ENCODE measurements around the gene PIKFYVE.
"Not testable (repeated sequence)": the region's sequence is repeated elsewhere in the genome, so short reads cannot be mapped to it uniquely, and the experiment has no call there.

Gene PIKFYVE

DNA sequence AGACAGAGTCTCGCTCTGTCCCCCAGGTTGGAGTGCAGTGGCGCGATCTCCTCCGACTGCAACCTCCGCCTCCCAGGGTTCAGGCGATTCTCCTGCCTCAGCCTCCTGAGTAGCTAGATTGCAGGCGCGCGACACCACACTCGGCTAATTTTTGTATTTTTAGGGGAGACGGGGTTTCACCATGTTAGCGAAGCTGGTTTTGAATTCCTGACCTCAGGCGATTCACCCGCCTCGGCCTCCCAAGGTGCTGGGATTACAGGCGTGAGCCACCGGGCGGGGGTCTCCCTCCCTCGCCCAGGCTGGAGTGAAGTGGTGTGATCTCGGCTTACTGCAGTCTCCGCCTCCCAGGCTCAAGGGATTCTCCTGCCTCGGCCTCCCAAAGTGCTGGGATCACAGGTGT, 1.5 kb downstream of the PIKFYVE start:
- Mint-ChIP-seq H3K4me1 (peaks cover 20 to 47% of the 10 kb centered on the region in 2 donors), H3K36me3 (peaks cover 7 to 15% of the 10 kb centered on the region in 2 donors), H3K27ac (peak overlapping the region; percentile 95), H3K4me3 (peak overlapping the region; percentile 83 to 89)
- H3K9me3 Mint-ChIP-seq; ATAC-seq (replicated peaks); DNase-seq; H3K27me3 Mint-ChIP-seq: not testable (repeated sequence)

DNA sequence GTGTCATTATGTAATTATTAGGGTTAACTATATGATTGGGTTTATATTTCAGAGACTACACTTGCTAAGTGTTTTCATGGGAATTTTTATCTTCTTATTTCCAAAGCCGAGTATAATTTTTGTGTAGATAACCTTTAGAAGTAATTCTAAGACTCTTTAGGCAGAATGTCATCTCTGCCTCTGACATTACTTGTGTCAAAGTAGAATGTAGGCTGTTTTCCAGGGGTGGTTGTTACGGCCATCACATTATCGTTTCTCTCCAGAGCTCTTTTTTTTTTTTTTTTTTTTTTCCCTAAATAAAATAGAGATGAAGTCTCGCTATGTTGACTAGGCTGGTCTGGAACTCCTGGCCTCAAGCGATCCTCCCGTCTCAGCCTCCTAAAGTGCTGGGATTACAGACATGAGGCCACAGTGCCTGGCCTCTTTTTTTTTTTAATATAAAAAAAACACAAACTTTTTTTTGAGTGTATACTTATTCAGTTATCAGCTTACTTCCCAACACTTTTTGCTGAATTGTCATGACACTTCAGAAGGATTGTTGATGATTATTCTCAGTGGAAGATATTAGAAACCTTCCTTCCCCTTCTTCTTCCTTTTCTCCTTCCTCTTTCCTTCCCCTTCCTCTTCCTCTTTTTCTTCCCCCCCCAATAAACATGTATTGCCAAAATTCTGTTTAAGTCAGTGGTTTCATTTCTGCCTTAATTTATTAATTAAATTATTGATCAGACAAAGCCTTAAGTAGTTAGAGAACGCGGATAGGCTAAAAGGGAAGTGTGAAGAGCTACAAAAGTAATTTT, 2.3 kb downstream of the PIKFYVE start:
- Mint-ChIP-seq H3K4me1 (peaks cover 20 to 47% of the 10 kb centered on the region in 2 donors), H3K9me3 (no peaks in the 10 kb centered on the region), H3K4me3 (peak overlapping the region in 1 of 2 donors; percentile 83), H3K27me3 (no peaks in the 10 kb centered on the region), H3K36me3 (peaks cover 7 to 15% of the 10 kb centered on the region in 2 donors), H3K27ac (no peak overlapping the region)
- DNase-seq (no peak), ATAC-seq (replicated peaks) (no peak)

DNA sequence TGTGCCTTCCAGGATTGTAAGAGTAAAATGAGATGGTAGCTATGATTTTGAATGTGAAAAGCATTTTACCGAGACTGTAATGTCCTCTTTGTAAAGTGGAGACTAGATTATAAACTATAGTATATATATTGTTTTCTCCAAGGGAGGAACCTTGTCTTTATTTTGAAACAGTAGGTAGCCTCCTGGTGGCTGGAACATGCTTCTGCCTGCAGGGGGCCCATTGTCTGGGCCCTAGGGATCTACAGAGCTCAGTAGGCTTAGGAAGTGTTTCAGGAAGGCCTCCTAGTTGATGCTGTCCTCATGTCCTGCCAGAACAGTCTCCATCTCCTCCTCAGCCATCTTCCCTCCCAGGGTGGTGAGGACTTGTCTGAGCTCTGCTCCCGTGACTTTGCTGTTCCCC, 3.0 kb downstream of the PIKFYVE start:
- peak overlapping the region in 1 of 2 donors; percentile 44 for H3K4me3 Mint-ChIP-seq

DNA sequence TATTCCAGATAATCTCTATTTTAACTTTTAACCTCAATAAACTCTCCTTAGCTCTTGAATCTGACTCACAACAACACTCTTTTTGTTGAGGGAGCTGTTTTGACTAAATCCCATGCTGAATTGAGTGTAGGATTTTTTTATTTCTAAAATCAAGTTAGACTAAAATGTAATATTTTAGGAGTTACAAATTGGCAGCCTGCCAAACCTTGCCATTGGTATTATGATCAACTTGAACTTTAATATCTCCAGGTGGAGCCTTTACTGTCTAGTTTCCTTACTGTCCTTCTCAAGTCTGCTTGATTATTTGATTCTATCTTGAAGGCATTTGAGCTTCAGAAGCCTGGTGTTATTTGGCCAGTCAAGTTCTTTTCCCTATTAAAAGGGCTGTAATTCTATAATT, 8.7 kb downstream of the PIKFYVE start:
- Mint-ChIP-seq H3K4me3 (no peak overlapping the region), H3K4me1 (peaks cover 12 to 21% of the 10 kb centered on the region in 2 donors), H3K27me3 (no peaks in the 10 kb centered on the region), H3K9me3 (peaks cover 3 to 4% of the 10 kb centered on the region in 2 donors), H3K27ac (no peak overlapping the region), H3K36me3 (peaks cover 52 to 59% of the 10 kb centered on the region in 2 donors)
- DNase-seq (no peak), ATAC-seq (replicated peaks) (no peak)

More for the DNA sequence above, 3.0 kb downstream of the PIKFYVE start:
- H3K27me3 Mint-ChIP-seq: no peaks in the 10 kb centered on the region
- H3K27ac Mint-ChIP-seq: no peak overlapping the region
- H3K9me3 Mint-ChIP-seq: no peaks in the 10 kb centered on the region
- DNase-seq: no peak
- H3K36me3 Mint-ChIP-seq: peaks cover 10 to 18% of the 10 kb centered on the region in 2 donors
- no peak for ATAC-seq (replicated peaks)
- peaks cover 20 to 49% of the 10 kb centered on the region in 2 donors for H3K4me1 Mint-ChIP-seq

DNA sequence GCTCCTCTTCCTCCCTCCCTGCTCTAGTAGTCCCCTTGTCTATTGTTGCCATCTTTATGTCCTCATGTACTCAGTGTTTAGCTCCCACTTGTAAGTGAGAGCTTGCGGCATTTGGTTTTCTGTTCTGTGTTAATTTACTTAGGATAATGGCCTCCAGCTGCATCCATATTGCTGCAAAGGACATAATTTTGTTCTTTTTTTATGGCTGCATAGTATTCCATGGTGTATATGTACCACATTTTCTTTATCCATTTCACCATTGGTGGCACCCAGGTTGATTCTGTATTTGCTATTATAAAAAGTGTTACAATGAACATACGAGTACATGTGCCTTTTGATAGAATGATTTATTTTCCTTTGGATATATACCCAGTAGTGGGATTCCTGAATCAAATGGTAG, 12.5 kb downstream of the PIKFYVE start:
- Mint-ChIP-seq H3K36me3 (peaks cover 70 to 81% of the 10 kb centered on the region in 2 donors), H3K4me3 (no peak overlapping the region), H3K27me3 (no peaks in the 10 kb centered on the region), H3K9me3 (peaks cover 3 to 4% of the 10 kb centered on the region in 2 donors), H3K27ac (no peak overlapping the region), H3K4me1 (peaks cover 25 to 37% of the 10 kb centered on the region in 2 donors)
- ATAC-seq (replicated peaks) (no peak), DNase-seq (no peak)

DNA sequence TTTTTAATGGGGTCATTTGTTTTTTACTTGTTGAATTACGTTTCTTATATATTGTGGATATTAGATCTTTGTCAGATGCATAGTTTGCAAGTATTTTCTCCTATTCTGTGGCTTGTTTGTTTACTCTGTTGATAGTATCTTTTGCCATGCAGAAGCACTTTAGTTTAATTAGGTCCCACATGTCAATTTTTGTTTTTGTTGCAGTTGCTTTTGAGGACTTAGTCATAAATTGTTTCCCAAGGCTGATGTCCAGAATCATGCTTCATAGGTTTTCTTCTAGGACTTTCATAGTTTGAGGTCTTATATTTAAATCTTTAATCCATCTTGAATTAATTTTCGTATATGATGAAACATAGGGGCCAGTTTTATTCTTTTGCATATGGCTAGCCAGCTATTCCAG, 13.2 kb downstream of the PIKFYVE start:
- no peak for DNase-seq
- H3K4me1 Mint-ChIP-seq: peaks cover 23 to 33% of the 10 kb centered on the region in 2 donors
- H3K27ac Mint-ChIP-seq: no peak overlapping the region
- H3K27me3 Mint-ChIP-seq: no peaks in the 10 kb centered on the region
- H3K4me3 Mint-ChIP-seq: no peak overlapping the region
- peaks cover 3 to 4% of the 10 kb centered on the region in 2 donors for H3K9me3 Mint-ChIP-seq
- no peak for ATAC-seq (replicated peaks)
- peaks cover 67 to 78% of the 10 kb centered on the region in 2 donors for H3K36me3 Mint-ChIP-seq

DNA sequence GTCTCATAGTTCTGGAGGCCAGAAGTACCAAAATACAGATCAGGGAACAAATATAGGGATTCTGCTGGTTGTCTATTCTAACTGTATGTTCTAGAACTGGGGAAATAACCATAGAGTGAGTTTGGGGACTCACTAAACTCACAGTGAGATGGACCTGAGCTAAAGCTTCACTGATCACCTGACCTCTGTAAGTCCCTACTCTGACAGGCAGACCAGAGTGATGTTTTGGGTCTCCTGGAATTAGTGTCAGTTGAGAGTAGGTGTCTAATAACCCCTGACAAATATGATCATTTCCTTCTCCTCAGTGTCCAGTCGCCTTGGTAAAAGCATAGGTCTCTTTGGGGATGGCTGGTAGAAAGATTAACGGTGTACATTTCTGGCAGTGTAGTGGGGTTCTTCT, 14.2 kb downstream of the PIKFYVE start:
- no peaks in the 10 kb centered on the region for H3K27me3 Mint-ChIP-seq

DNA sequence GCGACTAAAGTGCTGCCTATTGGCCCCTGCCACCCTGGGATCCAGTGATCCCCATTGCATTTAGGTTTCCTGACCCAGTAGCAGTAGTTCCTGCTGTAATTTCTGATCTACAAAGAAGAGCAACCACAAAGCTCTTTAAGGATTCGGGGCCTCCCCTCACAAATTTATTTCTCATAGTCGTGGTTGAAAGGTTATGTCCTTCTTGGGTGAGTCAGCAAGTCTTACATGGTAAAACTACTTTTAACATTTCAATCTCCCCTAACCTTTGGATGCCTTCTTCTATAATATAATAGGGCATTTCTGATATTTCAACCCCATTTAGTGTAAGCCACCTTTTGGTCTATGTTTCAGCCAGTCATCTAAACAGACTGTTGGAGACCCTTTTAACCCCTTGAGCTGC, 14.9 kb downstream of the PIKFYVE start:
- Mint-ChIP-seq H3K9me3 (peaks cover 3 to 4% of the 10 kb centered on the region in 2 donors), H3K27me3 (no peaks in the 10 kb centered on the region), H3K4me3 (no peak overlapping the region), H3K27ac (no peak overlapping the region), H3K4me1 (peaks cover 23 to 36% of the 10 kb centered on the region in 2 donors), H3K36me3 (peaks cover 56 to 72% of the 10 kb centered on the region in 2 donors)
- ATAC-seq (replicated peaks) (peak; percentile 72 to 77), DNase-seq (no peak)

More for the DNA sequence above, 14.2 kb downstream of the PIKFYVE start:
- no peak overlapping the region for H3K4me3 Mint-ChIP-seq
- no peak overlapping the region for H3K27ac Mint-ChIP-seq
- ATAC-seq (replicated peaks): no peak
- H3K4me1 Mint-ChIP-seq: peaks cover 20 to 30% of the 10 kb centered on the region in 2 donors
- H3K9me3 Mint-ChIP-seq: peaks cover 3 to 4% of the 10 kb centered on the region in 2 donors
- no peak for DNase-seq
- peaks cover 61 to 73% of the 10 kb centered on the region in 2 donors for H3K36me3 Mint-ChIP-seq

DNA sequence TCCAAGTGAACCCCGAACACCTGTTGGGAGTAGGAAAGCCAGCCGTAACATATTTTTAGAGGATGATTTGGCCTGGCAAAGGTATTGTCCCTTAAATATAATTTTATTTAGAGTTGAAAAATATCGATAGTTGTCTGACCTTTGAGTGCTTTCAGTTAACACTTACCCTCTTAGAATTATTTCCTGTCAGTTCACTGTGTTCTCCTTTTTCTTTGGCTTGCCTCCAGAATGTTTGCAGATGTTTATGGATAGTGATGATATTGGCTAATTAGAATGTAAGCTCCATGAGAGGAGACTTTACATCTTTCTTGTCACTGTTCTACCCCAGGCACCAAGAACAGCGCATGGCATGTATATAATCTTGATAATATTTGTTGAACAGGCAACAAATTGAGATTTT, 19.8 kb downstream of the PIKFYVE start:
- H3K36me3 Mint-ChIP-seq: peaks cover 35 to 57% of the 10 kb centered on the region in 2 donors
- no peaks in the 10 kb centered on the region for H3K27me3 Mint-ChIP-seq
- H3K9me3 Mint-ChIP-seq: peaks cover 3 to 8% of the 10 kb centered on the region in 2 donors
- no peak overlapping the region for H3K4me3 Mint-ChIP-seq
- peaks cover 12 to 19% of the 10 kb centered on the region in 2 donors for H3K4me1 Mint-ChIP-seq
- no peak for DNase-seq
- ATAC-seq (replicated peaks): no peak
- H3K27ac Mint-ChIP-seq: no peak overlapping the region

DNA sequence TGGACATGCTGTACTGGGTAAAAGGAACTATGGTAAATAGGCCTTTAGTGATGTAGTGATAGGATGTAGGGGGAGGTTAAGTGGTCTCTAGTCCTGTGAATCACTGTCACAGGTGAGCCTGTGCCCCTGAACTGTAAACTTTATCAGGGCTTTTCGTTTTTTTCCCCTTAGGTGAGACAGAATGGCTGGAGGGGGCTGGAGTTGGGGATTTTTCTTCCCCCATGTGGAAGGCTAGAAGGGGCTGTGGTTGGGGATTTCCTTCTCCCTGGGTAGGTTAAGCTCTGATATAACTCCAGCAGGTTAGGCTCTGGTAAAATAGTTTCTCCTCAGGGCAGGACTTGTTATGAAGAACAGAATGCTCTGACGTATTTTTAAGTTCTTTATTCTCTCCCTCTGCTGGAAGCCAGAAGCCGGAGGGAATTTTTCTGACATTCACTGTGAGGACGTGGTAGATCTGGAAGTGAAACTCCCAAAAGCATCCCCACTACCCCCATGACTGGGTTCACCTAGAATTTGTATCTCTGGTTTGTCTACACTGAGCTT, 28.5 kb downstream of the PIKFYVE start:
- Mint-ChIP-seq H3K27me3 (no peaks in the 10 kb centered on the region), H3K4me1 (peaks cover 20 to 50% of the 10 kb centered on the region in 2 donors), H3K27ac (peak overlapping the region; percentile 86), H3K9me3 (peaks cover 5 to 8% of the 10 kb centered on the region in 2 donors), H3K4me3 (peak overlapping the region; percentile 15 to 60), H3K36me3 (peaks cover 49 to 61% of the 10 kb centered on the region in 2 donors)
- ATAC-seq (replicated peaks): peak; percentile 78 to 86
- DNase-seq: no peak

DNA sequence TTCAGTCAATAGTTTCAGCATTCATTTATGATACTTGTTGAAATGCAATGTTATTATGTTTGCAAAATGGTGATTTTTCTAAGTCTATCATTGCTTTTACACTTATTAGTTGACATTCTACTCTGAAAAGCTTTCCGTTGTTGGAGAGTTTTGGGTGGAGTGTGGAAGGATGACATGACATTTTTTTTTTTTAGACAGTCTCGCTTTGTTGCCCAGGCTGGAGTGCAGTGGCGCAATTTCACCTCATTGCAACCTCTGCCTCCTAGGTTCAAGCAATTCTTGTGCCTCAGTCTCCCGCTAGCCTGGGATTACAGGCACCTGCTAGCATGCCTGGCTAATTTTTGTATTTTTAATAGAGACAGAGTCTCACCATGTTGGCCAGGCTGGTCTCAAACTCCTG, 29.8 kb downstream of the PIKFYVE start:
- DNase-seq (no peak), ATAC-seq (replicated peaks) (no peak)
- Mint-ChIP-seq H3K27ac (no peak overlapping the region), H3K4me1 (peaks cover 20 to 50% of the 10 kb centered on the region in 2 donors), H3K4me3 (no peak overlapping the region), H3K27me3 (no peaks in the 10 kb centered on the region), H3K36me3 (peaks cover 47 to 63% of the 10 kb centered on the region in 2 donors), H3K9me3 (peaks cover 0 to 2% of the 10 kb centered on the region in 2 donors)

DNA sequence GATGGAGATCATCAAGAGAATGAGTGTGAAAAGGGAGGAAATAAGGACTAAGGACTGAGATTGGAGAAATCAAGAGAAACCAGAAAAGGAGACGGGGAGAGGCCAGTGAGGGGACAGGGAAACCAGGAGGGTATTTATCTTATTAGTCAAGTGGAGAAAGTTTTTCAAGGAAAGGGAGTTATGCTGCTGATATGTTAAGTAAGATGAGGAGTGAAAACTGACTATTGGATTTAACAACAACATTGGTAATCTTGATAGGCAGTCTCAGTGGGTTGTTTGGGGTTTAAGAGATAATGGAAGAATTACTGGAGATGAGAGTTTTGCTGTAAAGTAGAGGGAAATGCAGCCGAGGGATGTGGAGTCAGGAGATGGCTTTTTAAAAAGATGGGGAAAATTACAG, 30.6 kb downstream of the PIKFYVE start:
- Mint-ChIP-seq H3K36me3 (peaks cover 41 to 56% of the 10 kb centered on the region in 2 donors), H3K4me1 (peaks cover 20 to 42% of the 10 kb centered on the region in 2 donors), H3K9me3 (peaks cover 0 to 2% of the 10 kb centered on the region in 2 donors), H3K4me3 (no peak overlapping the region), H3K27me3 (no peaks in the 10 kb centered on the region), H3K27ac (peak overlapping the region; percentile 2)
- no peak for DNase-seq
- ATAC-seq (replicated peaks): no peak

DNA sequence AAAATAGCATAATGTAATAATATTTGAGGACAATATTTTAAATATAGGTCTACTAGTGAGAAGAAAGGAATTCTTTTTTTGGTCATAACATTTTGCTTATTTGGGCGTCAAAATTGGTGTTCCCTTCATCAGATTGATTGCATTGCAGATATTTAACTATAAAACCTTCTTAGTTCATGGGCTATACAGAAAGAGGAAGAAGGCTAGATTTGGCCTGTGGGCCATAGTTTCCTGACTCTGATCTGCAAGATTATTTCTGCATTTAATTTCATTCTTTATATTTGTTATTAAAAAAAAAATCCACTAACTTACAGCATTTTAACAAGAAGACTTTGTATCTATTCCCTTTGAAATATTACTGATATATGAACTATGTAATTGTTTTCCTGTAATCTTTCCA, 31.9 kb downstream of the PIKFYVE start:
- Mint-ChIP-seq H3K4me1 (peaks cover 18 to 34% of the 10 kb centered on the region in 2 donors), H3K27me3 (no peaks in the 10 kb centered on the region), H3K4me3 (no peak overlapping the region), H3K36me3 (peaks cover 32 to 43% of the 10 kb centered on the region in 2 donors), H3K27ac (no peak overlapping the region), H3K9me3 (peaks cover 0 to 2% of the 10 kb centered on the region in 2 donors)
- ATAC-seq (replicated peaks) (no peak), DNase-seq (no peak)

DNA sequence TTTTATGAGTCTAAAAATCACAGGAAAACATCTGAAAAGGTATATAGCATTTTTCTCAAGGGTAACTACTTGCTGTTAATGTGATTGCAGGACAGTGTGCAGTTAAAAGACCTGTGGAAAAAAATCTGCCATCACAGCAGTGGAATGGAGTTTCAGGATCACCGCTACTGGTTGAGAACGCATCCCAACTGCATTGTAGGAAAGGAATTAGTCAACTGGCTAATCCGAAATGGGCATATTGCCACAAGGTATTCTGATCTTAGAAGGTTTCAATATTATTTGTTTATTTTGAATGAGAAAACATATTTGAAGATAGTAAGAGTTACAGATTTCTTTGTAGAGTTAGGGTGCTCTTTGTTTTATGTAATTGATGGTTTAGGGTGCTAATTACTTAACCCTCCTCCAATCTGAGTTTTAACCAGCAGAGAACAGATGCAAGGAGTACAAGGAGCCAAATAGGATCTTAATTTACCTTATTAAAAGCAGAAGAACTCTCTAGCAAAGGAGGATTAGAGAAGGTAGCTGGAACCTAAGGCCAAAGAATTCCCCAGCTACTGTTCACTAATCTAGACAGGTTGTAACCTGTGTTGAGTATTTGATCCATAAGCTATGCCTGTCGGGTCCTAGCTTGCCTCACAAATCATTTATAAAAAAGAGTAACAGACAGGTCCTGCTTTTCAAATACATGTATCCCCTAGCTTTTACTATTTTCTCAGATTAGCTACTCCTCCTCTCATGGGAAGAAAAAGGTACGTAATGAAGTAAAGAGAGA, 35.0 kb downstream of the PIKFYVE start:
- H3K27me3 Mint-ChIP-seq: no peaks in the 10 kb centered on the region
- H3K27ac Mint-ChIP-seq: no peak overlapping the region
- no peaks in the 10 kb centered on the region for H3K9me3 Mint-ChIP-seq
- H3K36me3 Mint-ChIP-seq: peaks cover 31 to 46% of the 10 kb centered on the region in 2 donors
- ATAC-seq (replicated peaks) (no peak), DNase-seq (no peak)
- H3K4me3 Mint-ChIP-seq: no peak overlapping the region
- H3K4me1 Mint-ChIP-seq: peaks cover 5 to 13% of the 10 kb centered on the region in 2 donors

Data from stimulated activated naive B cell treated with anti-CD40 and anti-IgM and Interleukin-4, amounts not matched to agents 10 μg/mL and 1 μg/mL and 100 μg/mL, for 72 hours (primary cell).